Right renal cortex interstitium (tissue), 3 donors: ENCODE results near the gene GSN. TPM values are rescaled to one million over a fixed set of nuclear protein-coding genes. Genes with fewer than 3 reads are reported as not detected.

Experiments used
- DNase-seq, 3 donors: peaks; one replicate each; pipeline ENCODE4 v3.0.0-alpha.2; 2013; ENCODE audit warnings: low read depth in 3 of 3, low spot score in 2 of 3
- polyA plus RNA-seq, 3 donors: library from polyadenylated mRNA; unstranded; fragments of 120-200 nt; gene quantifications; one replicate each; pipeline ENCODE4 v1.2.1, GENCODE V29; 2013; ENCODE audit not compliant: insufficient read length in 3 of 3

The GSN gene
- polyA plus RNA-seq, 3 donors: 144 to 177 (median 171) TPM

DNA sequence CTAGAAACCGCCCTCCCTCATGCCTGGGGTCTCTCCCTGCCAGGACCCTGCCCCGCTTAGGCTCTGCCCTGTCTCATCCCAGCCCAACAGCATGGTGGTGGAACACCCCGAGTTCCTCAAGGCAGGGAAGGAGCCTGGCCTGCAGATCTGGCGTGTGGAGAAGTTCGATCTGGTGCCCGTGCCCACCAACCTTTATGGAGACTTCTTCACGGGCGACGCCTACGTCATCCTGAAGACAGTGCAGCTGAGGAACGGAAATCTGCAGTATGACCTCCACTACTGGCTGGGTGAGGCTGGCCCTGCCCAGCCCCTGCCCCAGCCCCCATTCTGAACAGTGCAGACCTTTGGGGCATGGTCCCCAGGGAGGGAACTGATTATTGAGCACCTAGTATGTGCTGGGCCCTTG is 33.9 kb downstream of the GSN start:
- no peak for DNase-seq

DNA sequence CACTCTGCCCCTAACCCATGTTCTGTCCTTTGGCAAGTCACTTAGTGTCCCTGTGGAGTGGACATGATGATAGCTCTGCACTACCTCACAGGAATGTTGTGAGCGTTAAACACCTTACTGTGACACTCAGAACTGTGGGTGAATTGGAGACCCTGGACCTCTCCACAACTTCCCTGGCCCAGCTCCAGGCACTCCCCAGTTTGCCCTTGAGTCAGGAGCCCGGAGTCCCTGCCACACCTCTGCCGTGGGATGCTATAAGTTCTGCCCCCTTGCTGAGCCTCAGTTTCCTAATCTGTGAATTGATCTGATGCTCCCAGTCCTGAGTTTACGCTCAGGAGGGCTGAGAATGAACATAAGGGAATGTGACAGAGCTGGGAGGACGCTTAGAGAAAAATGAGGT is 34.4 kb downstream of the GSN start:
- DNase-seq: no peak

DNA sequence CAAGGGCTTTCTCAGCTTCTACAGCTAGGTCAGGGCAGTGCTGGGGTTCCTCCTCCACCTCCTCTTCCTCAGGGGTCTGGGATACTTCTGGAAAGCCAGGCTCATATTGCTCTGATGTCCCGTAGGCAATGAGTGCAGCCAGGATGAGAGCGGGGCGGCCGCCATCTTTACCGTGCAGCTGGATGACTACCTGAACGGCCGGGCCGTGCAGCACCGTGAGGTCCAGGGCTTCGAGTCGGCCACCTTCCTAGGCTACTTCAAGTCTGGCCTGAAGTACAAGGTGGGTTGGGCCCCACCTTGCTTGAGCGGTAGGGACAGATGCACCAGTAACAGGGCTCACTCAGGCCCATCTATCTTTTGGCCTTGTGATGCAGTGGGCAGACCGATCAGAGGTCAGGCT is 34.8 kb downstream of the GSN start:
- no peak for DNase-seq

DNA sequence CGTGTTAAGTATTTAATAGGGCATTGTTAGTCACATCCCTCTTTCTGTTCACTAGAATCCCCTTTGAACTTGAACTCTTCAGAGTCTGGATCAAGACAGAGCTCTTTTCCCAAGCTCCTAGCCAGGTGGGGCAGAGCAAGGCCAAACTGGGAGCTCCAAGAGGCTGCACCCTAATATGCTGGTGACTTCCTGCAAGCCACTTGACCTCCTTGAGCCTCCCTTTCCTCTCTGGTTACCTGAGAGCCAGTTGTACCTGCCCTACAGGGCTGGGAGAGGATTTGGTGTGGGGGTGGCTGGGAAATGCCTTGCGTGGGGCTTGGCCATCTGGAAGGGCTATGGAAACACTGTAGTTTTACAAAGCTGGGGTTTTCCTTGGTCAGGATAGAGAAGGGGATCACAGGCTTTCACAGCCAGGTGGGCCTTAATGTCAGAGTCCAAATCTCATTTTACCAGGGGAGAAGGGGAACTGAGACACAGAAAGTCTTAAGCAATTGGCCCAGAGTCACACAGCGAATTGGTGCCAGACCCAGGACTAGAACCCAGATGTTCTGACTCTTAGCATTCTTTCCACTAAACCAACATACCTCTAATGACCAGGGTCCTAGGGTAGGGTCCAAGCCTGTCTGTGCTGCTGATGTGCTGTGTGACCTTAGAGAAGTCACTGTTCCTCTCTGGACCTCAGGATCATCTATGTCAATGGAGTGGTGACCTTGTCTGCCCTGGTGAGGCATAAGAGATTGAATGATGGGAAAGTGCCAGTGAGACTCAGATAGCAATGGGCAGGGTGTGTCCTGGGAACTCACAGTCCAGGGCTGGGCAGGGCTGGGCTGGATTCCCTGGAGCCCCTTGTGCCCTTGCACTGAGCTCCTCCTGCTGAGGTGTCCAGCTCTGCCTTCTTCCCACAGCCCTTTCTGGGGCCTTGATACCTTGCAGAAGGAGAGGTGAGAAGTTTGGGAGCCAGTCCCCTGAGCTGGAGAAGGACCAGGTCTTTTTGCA is 35.8 kb downstream of the GSN start:
- no peak for DNase-seq

DNA sequence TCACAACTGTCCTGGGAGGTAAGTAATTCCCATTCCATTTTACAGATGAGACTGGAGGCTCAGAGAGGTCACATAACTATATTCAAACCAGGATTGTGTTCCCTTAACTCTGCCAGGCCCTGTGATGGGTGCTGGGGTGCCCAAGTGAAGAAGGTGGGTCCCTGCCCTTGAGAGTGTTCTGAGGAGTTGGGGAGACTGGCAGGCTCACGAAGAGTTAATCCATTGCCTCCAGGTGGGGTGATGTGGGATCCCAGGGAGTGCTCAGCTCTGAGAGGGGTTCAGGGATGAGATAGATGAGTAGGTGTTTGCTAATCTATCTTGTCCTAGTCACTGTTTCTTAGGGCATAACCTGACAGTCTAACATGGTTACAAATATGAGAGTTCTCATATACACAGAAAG is 36.7 kb downstream of the GSN start:
- DNase-seq: no peak

DNA sequence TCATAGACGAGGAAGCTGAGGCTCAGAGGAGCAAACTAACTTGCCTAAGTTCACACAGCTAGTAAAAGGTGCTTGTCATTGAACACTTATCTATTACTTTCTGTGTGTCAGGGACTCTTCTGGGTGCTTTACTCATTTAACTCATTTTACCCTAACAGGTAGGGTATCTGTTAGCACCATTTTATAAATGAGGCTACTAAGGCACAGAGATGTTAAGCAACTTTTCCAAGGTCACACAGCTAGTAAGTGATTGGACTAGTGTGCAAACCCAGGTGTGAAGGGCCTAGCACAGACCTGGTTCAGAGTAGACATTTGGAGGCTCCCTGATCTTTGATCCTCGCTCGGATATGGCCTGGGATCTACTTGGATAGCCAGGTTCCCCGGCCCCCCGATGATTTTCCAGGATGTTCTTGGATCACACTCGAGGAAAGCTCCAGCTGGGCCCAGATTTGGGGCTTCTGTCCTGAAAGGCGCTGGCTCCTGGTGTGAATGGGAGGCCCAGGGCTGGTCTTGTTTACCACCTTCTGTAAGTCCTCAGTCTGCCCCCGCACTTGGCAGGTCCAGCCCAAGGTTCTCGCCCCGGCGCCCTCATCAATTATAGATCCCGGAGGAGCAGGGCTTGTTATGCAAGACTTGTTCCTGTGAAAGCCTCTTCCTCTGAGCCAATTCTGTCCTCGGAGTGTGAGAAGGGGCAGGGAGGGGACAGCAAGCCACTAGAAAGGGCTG is 37.5 kb downstream of the GSN start:
- DNase-seq: no peak

DNA sequence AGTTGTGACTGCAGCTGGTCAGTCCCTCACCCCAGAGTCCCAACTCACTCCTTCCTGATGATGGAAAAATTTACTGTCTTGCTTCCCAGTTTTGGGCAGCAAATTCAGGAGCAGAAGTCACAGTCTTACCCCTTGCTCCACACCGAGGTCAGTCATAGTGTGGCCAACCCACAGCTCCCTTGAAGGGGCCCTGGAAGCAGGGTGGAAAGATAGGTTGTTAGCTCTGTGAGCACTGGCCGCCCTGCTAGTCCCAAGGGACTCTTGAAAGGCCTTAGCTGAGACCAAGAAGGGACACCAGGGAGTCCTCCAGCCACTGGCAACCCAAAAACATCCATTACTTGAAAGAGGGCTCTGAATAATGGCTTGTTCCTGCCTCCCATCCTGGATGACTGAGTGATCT is 40.0 kb downstream of the GSN start:
- DNase-seq: no peak

DNA sequence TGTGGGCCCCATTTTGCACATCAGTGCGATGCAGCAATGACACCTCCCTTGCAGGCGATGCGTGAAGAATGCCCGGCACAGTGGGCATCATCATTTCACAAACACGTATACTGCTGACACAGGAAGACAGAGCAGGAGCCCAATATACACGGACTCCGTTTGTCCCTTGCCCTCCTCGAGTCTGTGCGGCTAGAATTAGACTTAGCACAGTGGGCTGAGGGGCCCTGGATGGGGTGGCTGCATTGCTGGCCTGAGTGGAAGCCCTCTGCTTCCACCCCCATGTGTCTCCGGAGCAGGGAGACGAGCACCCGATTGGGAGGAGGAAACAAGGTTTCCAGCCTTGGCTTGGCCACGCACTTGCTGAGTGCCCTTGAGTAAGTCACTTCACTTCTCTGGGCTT is 40.8 kb downstream of the GSN start:
- no peak for DNase-seq

DNA sequence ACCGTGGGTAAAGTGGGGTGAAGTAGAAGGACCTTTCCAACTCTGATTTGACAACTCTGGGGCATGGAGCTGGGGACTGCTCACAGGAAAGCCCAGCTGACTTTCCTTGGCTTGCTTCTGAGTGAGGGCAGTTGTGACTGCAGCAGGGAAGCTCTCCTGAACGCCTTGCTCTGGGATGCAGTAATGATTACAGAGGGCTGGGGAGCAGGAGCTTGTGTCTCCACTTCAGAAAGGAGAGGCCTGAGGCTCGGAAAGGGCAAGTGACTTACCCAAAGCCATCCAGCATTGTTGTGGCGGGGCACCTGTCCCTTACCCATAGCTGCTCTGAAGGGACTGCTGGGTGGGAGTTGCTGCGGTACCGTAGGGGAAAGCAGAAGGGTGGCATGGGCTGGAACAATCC is 41.2 kb downstream of the GSN start:
- no peak for DNase-seq

DNA sequence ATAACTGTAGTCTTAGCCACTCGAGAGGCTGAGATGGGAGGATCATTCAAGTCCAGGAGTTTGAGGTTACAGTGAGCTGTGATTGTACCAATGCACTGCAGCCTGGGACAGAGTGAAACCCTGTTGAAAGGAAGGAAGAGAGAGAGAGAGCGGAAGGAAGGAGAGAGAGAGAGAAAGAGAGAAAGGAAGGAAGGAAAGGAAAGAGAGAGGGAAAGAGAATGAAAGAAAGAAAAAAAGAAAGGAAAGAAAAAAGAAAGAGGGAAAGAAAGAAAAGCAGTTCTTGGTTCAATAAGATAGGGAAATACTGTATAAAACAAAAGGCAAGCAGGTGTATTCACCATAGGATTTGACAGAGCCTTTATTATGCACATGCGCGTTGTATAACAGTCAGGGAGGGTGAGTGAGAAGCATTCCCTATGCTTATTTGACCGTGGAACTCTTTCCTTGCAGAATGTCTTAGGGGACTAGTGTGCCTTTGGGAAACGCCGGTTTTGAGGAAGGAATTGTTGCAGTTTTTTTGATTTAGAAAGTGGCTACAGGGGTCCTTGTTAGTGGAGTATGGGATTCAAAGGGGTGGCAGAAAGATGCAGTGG is 42.0 kb downstream of the GSN start:
- no peak for DNase-seq

DNA sequence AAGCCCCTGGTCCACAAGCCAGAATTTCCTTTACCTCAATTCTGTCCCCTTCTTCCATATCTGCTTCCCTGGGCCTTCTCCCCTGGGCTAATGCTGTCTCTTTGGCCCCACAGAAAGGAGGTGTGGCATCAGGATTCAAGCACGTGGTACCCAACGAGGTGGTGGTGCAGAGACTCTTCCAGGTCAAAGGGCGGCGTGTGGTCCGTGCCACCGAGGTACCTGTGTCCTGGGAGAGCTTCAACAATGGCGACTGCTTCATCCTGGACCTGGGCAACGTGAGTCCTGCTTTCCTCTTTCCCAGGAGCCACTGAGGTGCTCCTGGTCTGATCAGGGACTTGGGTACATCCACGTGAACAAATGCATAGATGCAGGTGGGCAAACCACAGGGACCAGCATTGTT is 42.6 kb downstream of the GSN start:
- DNase-seq: no peak

DNA sequence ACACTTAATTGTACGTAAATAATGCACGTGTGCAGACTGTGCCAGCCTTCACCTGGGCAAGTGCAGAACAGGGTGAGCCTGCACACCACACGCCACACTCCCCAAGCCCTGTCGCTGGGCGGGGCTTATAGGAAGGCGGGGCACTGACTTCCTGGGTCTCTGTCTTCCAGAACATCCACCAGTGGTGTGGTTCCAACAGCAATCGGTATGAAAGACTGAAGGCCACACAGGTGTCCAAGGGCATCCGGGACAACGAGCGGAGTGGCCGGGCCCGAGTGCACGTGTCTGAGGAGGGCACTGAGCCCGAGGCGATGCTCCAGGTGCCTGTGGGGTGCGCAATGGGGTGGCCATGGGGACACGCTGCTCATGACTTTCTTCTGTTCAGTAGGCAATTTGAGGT is 44.2 kb downstream of the GSN start:
- no peak for DNase-seq

DNA sequence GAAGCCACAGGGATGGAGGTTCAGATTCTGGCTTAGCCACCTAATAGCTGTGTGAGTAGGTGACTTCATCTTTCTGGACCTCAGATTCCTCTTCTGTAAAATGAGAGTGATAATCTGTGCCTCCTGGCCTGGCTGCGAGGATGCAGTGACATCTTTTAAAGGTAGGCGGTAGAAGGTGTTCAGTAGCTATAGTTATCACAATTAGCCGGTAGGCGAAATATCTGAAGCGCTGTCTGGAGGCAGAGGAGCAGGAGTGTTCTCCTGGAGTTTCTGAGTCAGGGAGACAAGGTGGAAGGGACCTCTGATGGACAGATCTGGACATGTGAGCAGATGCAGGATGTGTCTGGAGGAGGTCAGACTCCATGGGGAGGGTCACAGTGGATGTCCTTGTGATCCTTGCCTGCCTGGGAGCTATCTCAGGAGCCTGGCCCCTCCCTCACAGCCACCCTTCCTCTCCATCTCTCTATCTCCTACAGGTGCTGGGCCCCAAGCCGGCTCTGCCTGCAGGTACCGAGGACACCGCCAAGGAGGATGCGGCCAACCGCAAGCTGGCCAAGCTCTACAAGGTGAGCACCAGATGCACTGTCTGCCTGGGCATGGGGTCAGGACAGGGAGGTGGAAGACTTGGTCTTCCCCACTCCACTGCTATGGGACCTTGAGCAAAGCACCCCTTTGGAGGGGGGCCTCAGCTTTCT is 45.6 kb downstream of the GSN start:
- DNase-seq: no peak

DNA sequence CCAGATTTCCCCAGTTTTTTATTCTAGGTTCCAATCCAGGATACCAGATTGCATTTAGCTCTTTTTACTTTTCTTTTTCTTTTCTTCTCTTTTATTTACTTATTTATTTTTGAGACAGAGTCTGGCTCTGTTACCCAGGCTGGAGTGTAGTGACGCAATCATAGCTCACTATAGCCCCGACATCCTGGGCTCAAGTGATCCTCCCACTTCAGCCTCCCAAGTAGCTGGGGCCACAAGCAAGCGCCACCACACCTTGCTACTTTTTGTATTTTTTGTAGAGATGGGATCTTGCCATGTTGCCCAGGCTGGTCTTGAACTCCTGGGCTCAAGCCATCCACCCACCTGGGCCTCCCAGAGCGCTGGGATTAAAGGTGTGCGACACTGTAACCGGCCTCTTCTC is 48.4 kb downstream of the GSN start:
- DNase-seq: no peak

DNA sequence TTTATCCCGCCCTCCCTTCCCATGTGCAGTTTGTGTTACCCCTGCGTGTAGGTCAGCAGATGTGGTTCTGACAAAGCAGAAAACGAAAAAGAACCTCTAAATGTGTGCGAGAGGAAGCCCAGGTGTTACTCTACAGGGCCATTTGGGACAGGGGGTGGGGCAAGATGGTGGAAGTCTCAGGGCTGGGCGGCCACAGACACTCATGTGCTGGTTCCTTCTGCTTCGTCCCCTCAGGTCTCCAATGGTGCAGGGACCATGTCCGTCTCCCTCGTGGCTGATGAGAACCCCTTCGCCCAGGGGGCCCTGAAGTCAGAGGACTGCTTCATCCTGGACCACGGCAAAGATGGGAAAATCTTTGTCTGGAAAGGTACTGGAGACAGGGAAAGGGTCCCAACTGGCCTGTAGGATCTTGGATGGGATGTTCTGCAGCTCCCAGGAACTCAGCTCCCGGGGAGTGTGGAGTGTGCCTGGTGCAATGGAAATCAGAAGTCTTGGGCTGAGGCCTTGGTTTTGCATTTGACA is 49.0 kb downstream of the GSN start:
- no peak for DNase-seq

DNA sequence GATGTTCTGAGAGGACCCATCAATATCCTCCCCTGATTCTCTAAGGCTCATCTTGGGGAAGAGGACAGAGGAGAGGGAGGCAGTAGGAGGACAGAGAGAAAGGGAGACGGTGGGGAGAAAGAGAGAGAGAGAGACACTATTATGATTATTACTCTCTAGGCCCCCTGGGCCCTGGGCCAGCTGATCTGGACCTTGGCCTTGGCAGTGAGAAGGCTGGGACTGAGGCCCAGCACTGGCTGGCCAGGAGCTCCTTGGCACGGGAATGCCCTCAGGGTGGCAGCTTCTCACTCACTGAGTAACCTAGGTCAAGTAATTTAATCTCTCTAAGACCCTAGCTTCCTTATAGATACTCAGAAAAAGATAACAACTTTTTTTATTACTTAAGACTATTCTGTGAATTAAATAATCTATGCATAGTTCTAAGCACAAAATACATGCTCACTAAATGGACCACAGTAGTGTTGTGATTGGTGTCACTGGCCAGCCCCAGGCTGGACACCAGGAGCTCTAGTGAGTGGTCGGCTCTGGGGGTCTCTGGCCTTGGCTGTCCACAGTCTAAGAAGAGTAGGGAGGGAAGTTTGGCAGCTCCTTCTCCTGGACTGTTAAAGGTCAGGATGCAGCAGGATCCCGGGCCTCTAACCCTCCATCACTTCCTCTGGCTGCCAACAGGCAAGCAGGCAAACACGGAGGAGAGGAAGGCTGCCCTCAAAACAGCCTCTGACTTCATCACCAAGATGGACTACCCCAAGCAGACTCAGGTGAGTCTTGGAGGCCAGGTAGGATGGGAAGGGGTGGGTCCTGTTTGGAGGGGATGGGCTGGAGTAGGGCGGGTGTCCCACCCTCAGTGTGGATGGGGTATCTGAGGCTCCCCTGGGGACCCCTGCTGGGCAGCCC is 50.0 kb downstream of the GSN start:
- DNase-seq: no peak

DNA sequence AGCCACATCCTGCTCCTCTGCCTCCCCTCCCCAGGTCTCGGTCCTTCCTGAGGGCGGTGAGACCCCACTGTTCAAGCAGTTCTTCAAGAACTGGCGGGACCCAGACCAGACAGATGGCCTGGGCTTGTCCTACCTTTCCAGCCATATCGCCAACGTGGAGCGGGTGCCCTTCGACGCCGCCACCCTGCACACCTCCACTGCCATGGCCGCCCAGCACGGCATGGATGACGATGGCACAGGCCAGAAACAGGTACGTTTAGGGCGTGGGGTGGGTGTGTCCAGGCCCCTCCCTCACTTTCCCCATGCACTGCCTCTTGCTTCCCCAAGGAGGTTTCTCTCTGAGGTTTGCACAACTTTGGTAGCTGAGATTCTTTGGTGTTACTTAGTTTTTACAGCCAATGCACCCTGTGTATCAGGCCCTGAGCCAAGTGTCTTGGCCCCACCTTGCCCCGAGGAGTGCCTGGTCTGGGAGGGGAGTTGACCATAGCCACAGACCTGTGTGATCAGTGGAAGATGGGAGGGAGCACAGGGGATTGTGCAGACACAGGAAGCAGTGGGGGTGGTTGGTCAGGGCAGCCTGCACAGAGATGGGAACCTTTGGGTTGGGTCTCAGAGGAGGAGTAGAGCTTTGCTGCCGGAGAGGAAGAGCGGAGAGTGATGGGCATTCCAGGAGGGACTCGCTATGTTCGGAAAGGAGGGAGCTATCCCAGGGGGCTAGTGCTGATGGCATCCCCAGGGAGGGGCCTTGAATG is 50.8 kb downstream of the GSN start:
- no peak for DNase-seq

DNA sequence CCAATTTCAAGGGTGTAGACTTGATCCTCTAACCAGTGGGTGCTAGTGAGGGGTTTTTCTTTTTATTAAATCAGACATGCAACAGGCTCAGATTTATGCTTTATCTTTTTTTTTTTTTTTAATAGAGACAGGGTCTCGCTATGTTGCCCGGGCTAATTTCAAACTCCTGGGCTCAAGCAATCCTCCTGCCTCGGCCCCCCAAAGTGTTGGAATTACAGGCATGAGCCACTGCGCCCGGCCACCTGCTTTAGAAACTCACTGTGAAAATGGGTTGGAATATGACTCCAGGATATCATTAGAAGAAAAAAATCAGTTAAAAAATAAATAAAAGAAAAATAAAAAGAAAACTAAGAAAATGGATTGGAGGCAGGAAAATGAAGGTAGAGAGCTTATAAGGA is 51.4 kb downstream of the GSN start:
- no peak for DNase-seq

DNA sequence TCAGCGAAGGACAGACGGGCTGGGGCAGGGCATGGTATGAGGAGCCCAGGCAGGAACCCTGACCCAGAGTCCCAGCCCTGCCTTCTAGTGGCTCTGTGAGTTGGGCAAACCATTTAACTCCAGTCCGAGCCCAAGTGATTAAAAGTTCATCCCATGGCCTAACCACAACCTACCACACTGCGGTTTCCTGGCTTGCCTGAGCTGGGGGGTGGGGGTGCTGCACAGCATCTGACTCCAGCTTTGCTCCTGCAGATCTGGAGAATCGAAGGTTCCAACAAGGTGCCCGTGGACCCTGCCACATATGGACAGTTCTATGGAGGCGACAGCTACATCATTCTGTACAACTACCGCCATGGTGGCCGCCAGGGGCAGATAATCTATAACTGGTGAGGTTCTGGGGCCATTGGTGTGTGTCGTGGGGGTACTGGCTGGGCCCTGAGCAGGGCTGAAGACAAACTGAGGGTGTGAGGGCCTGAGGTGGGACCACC is 53.1 kb downstream of the GSN start:
- DNase-seq: no peak
